COR-L47 (cell line): Measurements from ENCODE around the gene SMG7.
"Not testable (repeated sequence)": the region's sequence is repeated elsewhere in the genome, so short reads cannot be mapped to it uniquely, and the experiment has no call there.

Experiments used
- DNase-seq: peaks from one replicate; lab custom pipeline; 2025; lab: John Stamatoyannopoulos, UW

The SMG7 gene, protein sequence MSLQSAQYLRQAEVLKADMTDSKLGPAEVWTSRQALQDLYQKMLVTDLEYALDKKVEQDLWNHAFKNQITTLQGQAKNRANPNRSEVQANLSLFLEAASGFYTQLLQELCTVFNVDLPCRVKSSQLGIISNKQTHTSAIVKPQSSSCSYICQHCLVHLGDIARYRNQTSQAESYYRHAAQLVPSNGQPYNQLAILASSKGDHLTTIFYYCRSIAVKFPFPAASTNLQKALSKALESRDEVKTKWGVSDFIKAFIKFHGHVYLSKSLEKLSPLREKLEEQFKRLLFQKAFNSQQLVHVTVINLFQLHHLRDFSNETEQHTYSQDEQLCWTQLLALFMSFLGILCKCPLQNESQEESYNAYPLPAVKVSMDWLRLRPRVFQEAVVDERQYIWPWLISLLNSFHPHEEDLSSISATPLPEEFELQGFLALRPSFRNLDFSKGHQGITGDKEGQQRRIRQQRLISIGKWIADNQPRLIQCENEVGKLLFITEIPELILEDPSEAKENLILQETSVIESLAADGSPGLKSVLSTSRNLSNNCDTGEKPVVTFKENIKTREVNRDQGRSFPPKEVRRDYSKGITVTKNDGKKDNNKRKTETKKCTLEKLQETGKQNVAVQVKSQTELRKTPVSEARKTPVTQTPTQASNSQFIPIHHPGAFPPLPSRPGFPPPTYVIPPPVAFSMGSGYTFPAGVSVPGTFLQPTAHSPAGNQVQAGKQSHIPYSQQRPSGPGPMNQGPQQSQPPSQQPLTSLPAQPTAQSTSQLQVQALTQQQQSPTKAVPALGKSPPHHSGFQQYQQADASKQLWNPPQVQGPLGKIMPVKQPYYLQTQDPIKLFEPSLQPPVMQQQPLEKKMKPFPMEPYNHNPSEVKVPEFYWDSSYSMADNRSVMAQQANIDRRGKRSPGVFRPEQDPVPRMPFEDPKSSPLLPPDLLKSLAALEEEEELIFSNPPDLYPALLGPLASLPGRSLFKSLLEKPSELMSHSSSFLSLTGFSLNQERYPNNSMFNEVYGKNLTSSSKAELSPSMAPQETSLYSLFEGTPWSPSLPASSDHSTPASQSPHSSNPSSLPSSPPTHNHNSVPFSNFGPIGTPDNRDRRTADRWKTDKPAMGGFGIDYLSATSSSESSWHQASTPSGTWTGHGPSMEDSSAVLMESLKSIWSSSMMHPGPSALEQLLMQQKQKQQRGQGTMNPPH

GRCh38 chr1:183472488-183473216, at the start of gene SMG7:
Gene SMG7, plus strand, starts transcription at chr1:183472499. Its CDS starts 122 bp downstream, at chr1:183472621.
- peak; percentile 39 for DNase-seq

DNA sequence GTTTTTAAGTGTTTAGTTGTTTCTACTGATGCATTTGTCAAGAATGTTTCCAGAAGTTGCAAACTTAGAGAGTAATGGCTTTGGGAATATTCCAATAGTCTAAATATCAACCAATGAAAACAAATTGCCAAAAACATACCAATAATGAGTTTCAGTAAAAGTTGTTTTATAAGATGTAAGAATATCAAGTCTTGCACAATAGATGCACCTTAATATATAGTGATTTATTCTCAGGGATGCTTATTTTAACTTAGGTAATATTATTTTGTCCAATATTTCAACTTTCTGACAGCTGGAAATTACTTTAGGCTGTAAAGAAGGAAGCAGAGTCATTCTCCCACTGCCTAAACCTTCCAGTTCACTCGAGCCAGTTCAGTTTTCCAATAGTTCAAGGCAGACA, 48.8 kb upstream of the SMG7 start:
- DNase-seq, result no peak

DNA sequence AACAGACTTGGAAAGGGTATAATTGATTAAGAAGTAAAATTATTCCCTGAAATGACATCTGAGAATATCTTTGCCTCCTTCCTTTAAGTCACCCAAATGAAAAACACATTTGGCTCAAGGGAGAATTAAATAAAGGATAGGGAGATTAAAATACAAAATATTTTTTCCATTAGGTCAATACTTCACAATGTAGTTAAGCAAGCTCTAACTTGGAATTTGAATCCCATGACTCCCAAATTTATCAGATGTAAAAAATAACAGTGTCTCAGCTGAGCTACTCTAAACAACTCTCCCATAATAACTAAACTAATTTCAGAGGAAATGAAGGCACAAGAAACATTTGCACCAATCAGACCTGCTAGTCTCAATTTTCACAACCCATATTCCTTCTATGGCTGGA, 47.6 kb upstream of the SMG7 start:
- no peak for DNase-seq

DNA sequence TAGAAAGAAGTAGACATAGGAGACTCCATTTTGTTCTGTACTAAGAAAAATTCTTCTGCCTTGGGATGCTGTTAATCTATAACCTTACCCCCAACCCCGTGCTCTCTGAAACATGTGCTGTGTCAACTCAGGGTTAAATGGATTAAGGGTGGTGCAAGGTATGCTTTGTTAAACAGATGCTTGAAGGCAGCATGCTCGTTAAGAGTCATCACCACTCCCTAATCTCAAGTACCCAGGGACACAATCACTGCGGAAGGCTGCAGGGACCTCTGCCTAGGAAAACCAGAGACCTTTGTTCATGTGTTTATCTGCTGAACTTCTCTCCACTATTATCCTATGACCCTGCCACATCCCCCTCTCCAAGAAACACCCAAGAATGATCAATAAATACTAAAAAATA, 44.7 kb upstream of the SMG7 start:
- DNase-seq, result not testable (repeated sequence)

GRCh38 chr1:183431840-183432547, 40.3 kb upstream of the SMG7 start:
- DNase-seq, result no peak

DNA sequence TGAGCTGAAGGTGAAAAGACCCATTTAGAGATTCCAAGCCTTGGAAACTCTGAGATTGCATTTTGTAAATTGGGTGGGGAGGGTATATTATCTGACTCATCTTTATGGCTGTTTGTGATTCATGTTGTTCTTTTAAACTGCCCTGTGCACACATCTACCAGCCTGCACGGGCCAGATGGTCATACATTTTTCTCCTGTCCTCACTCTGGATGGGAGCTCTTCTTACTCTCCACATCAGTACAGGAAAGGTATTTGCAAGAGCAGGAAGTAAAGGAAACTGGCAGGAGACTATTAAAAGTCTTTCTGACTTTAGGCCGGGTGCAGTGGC, 39.8 kb upstream of the SMG7 start:
- no peak for DNase-seq

GRCh38 chr1:183433703-183434102, 38.6 kb upstream of the SMG7 start:
- DNase-seq, result no peak

GRCh38 chr1:183435497-183435896, 36.8 kb upstream of the SMG7 start:
- DNase-seq, result no peak

- no peak for DNase-seq
These were observed 34.2 kb upstream of the SMG7 start for GRCh38 chr1:183438060-183438459.

DNA sequence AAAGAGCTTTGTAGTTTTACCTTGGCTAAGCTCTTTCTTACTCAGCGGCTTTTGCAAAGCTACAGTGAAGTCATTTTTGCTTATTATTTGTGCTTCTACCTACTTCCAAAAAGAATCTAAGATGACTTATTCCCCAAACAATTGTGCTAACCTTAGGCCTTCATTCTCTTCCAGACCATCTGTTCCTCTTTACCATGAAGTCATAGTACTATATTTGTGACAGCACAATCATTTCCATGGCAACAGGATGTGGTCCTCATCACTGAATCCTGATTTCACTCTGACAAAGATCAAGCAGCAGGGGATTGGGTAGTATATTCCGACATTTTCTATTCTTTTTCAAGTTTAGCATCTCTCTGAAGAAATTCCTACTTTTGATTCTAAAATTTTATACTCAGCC, 29.3 kb upstream of the SMG7 start:
- DNase-seq, result no peak

DNA sequence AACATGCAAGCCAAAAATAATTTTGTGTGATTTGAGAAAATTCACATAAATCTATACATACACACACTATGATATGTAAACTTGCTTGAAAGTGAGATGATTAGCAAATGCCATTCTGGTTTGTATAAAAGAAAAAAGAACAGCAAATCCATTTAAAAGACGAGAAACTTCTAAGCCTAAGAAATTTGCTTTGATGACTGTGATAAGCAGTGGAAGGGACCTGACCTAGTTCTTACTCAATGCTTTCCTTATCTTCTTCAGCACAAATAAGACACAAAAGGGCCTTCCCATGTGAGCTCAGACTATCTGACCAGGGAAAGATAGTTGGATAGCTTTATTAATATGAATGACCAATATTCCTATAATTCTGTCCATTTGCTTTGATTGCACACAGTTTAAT, 28.8 kb upstream of the SMG7 start:
- no peak for DNase-seq

DNA sequence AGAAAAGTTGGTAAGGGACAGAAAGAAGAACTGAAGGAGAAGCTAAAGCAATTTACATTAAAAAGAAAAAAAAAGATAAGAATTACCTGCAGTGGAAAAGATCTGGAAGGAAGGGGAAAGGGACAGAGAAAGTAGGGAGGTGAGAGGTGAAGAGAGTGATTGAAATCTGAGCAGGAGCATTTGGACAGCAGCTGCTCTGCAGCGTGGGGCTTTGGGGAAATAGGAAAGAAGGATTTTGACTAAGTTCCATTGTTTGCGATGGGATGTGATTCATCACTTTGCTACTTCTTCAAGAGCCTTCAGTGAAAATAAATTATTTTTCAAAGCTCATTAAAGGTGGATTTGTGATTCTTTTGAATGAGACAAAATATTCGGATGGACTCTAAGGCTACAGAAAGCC, 28.1 kb upstream of the SMG7 start:
- DNase-seq, result no peak

DNA sequence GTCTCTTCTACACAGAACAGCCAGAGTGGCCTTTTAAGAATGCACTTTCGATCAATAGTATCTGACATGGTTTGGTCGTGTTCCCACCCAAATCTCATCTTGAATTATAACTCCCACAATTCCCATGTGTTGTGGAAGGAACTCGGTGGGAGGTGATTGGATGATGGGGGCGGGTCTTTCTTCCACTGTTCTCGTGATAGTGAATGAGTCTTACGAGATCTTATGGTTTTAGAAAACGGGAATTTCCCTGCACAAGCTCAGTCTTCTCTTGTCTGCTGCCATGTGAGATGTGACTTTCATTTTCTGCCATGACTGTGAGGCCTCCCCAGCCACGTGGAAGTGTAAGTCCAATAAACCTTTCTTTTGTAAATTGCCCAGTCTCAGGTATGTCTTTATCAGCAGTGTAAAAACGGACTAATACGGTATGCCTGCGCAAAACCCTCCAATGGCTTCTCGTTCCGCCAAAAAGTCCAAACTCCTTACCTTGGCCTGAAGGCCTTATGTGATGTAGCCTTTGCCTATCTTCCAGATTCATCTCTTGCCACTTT, 23.0 kb upstream of the SMG7 start:
- DNase-seq, result no peak

DNA sequence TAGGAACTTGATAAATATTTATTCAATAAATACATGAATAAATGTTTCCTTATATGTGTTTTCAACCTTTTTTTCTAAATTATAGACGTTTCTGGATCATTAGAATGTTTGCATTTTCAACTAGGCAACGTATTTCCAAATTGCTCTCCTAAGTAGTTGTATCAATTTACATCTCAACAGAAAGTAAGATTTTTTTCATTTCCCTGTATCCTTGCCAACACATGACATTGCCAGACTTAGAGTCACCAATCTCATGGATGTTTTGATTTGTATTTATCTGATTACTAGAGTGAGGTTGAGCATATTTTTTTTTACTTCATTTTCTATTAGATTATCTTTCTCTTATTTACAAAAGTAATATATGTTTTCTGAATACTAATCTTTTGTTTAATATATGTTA, 22.2 kb upstream of the SMG7 start:
- DNase-seq, result no peak

DNA sequence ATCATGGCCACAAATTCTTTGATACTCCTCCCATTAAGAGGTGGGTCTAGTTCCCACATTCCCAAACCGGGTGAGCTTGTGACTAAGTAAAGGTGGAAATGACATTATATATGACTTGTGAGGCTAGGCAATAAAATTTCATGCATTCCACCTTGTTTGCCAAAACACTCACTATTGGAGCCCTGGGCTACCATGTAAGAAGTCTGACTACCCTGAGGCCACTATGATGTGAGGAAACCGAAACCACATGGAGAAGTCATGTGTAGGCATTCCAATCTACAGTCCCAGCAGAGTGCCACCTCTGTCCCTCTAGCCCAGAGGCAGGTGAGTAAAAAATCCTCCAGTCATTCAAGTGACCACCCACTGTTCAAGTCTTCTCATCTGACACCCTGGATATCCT, 17.9 kb upstream of the SMG7 start:
- DNase-seq, result no peak

GRCh38 chr1:183456826-183457225, 15.5 kb upstream of the SMG7 start:
- no peak for DNase-seq

DNA sequence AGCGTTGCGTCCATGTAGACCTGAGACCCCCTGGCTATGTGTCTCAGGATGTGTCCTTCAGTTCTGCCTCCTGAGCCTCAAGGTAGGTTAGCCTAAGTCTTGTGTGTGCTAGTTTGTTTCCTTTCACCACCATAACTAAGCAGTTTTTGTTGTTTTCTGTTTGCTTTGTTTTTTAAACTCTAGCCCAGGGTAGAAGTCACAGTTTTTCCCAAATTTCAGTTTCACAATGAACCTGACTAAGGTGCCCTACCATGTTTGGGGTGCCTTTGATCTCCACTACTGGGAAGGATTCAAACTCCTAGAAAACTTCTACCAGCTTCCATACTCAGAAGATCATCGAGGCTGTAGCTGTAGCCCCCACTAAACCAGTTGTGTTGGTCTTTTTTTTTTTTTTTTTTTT, 14.8 kb upstream of the SMG7 start:
- no peak for DNase-seq

DNA sequence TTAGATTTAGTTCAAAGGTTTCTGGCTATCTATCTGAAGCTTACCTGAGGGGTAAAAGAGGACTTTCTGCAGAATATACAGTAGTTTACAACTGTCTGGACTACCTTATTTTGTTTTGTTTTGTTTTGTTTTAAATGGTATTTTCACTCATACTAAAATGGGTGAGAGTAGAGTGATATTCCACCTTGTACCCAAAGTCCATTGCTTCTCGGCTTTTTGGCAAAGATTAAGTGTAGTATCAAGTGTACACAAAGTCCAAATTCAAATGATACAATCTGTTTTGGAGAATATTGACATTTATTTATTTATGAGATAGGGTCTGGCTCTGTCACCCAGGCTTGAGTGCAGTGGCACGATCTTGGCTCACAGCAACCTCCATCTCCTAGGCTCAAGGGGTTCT, 11.7 kb upstream of the SMG7 start:
- DNase-seq, result no peak

- DNase-seq, result no peak
These were observed 10.9 kb upstream of the SMG7 start for GRCh38 chr1:183461350-183461749.

GRCh38 chr1:183463566-183463965, 8.7 kb upstream of the SMG7 start:
- DNase-seq, result no peak

DNA sequence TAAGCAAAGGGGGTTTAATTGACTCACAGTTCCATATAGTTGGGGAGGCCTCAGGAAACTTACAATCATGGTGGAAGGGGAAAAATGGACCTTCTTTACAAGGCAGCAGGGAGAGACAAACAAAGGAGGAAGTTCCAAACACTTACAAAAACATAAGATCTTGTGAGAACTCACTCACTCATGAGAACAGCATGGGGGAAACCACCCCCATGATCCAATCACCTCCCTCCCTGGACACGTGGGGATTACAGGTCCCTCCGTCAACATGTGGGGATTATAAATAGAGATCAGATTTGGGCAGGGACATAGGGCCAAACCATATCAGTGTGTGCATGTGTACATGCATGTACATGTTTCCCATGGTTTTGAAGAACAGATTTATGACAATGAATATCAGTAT, 5.5 kb upstream of the SMG7 start:
- DNase-seq, result no peak
